ENCODE measurements around the gene SEPTIN2. TPM values are rescaled to one million over a fixed set of nuclear protein-coding genes. Genes with fewer than 3 reads are reported as not detected.
A peak's percentile ranks its signal among the peaks of the same experiment; 100 is the strongest.

SEPTIN2 gene
- total RNA-seq, 3 donors from 2014 or later (not counting 1 experiment from before 2014, with no cell fraction given) = 275 to 315 (median 275) TPM

DNA sequence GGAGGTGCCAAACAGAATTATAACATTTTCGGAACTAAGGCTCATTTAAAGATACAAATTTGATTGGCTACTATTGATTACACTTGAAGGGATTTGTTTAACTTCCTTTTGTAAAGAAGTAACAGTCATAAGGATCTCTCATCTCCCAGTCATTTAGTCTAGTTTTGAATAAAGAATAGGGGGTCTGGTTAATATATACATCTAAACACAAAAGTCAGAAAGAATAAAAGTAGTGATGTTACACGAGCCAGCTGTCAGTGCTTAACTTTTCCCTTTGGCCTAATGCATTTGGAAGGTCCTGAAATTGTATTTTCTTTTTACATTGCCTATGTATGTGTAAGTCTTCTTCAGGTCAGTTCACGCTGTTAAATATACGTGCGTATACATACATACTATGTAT is 8.1 kb downstream of the SEPTIN2 start:
- 96% methylated on average over 4 of the region's 5 CpGs for WGBS (ENCODE audit: insufficient coverage)
- H3K27ac ChIP-seq (ENCODE audit: low read length) = no peak overlapping the region
- H3K27me3 ChIP-seq (ENCODE audit: control insufficient read depth, insufficient read depth, low read length) = no peaks in the 10 kb centered on the region
- no peak for TF ChIP-seq CTCF (IDR thresholded peaks at IDR 0.05)
- H3K9me3 Mint-ChIP-seq = no peaks in the 10 kb centered on the region
- H3K36me3 ChIP-seq (ENCODE audit: control insufficient read depth, insufficient read depth, low read length) = peaks cover 35% of the 10 kb centered on the region
- peaks cover 12% of the 10 kb centered on the region for H3K36me3 Mint-ChIP-seq
- ATAC-seq (no peak), DNase-seq (no peak)
- H3K9me3 ChIP-seq (ENCODE audit: control insufficient read depth, insufficient read depth, low read length) = no peaks in the 10 kb centered on the region
- no peaks in the 10 kb centered on the region for H3K27me3 Mint-ChIP-seq (ENCODE audit: low read depth in 2 of 2)
- H3K4me3 ChIP-seq (ENCODE audit: low read length) = no peak overlapping the region
- intact Hi-C loops (cut with micrococcal nuclease) = no loop called here
- H3K27ac Mint-ChIP-seq = peak overlapping the region; percentile 23 to 53
- H3K4me3 Mint-ChIP-seq = no peak overlapping the region
- peaks cover 6% of the 10 kb centered on the region for H3K4me1 ChIP-seq (ENCODE audit: control insufficient read depth, insufficient read depth, low read length)
- peaks cover 48 to 49% of the 10 kb centered on the region in 2 donors for H3K4me1 Mint-ChIP-seq

GRCh38 chr2:241324775-241325174 is 9.1 kb downstream of the SEPTIN2 start:
- no peaks in the 10 kb centered on the region for H3K27me3 Mint-ChIP-seq (ENCODE audit: low read depth in 2 of 2)
- DNase-seq (no peak), ATAC-seq (peak in 1 of 3 donors; percentile 52)
- Histone ChIP-seq H3K9me3 (ENCODE audit: control insufficient read depth, insufficient read depth, low read length) (no peaks in the 10 kb centered on the region), H3K4me3 (ENCODE audit: low read length) (no peak overlapping the region), H3K4me1 (ENCODE audit: control insufficient read depth, insufficient read depth, low read length) (peaks cover 5% of the 10 kb centered on the region), H3K36me3 (ENCODE audit: control insufficient read depth, insufficient read depth, low read length) (peaks cover 37% of the 10 kb centered on the region), H3K27me3 (ENCODE audit: control insufficient read depth, insufficient read depth, low read length) (no peaks in the 10 kb centered on the region), H3K27ac (ENCODE audit: low read length) (no peak overlapping the region)
- H3K9me3 Mint-ChIP-seq = no peaks in the 10 kb centered on the region
- H3K4me1 Mint-ChIP-seq = peaks cover 40 to 42% of the 10 kb centered on the region in 2 donors
- peak overlapping the region; percentile 4 to 41 for H3K27ac Mint-ChIP-seq
- H3K36me3 Mint-ChIP-seq = peaks cover 12% of the 10 kb centered on the region
- TF ChIP-seq CTCF (IDR thresholded peaks at IDR 0.05) = no peak
- H3K4me3 Mint-ChIP-seq = no peak overlapping the region
- intact Hi-C loops (cut with micrococcal nuclease) = no loop called here

- intact Hi-C loops (cut with micrococcal nuclease) = no loop called here
- Mint-ChIP-seq H3K36me3 (peaks cover 12% of the 10 kb centered on the region), H3K4me3 (no peak overlapping the region), H3K9me3 (no peaks in the 10 kb centered on the region), H3K4me1 (peaks cover 38 to 40% of the 10 kb centered on the region in 2 donors), H3K27ac (peak overlapping the region; percentile 4 to 41), H3K27me3 (ENCODE audit: low read depth in 2 of 2) (no peaks in the 10 kb centered on the region)
- DNase-seq (no peak), ATAC-seq (no peak)
- Histone ChIP-seq H3K4me1 (ENCODE audit: control insufficient read depth, insufficient read depth, low read length) (peaks cover 4% of the 10 kb centered on the region), H3K27me3 (ENCODE audit: control insufficient read depth, insufficient read depth, low read length) (no peaks in the 10 kb centered on the region), H3K9me3 (ENCODE audit: control insufficient read depth, insufficient read depth, low read length) (no peaks in the 10 kb centered on the region), H3K36me3 (ENCODE audit: control insufficient read depth, insufficient read depth, low read length) (peaks cover 37% of the 10 kb centered on the region), H3K4me3 (ENCODE audit: low read length) (no peak overlapping the region), H3K27ac (ENCODE audit: low read length) (no peak overlapping the region)
- 100% methylated on average over 1 of the region's 1 CpG for WGBS (ENCODE audit: insufficient coverage)
- TF ChIP-seq CTCF (IDR thresholded peaks at IDR 0.05) = no peak
Measured at GRCh38 chr2:241325257-241325656, 9.5 kb downstream of the SEPTIN2 start.
